ENCODE measurements around the gene NOS3. TPM values are rescaled to one million over a fixed set of nuclear protein-coding genes. Genes with fewer than 3 reads are reported as not detected.

NOS3 gene
- total and polyA plus RNA-seq, 2 donors (not counting 3 experiments of a cell fraction or from before 2014, with no cell fraction given): 82.8 to 95.1 TPM

- Histone ChIP-seq H3K4me2 (ENCODE audit: insufficient read depth, low read length) (no peak overlapping the region), H3K36me3 (ENCODE audit: control insufficient read depth in 2 of 2, extremely low read depth in 1 of 2, insufficient read depth in 2 of 2, low read length in 2 of 2) (no peaks in the 10 kb centered on the region), H3K4me3 (replicated peaks in 1 of 3; ENCODE audit: insufficient read depth in 1 of 3, low read depth in 1 of 3, low read length in 3 of 3) (no peak overlapping the region), H3K9me1 (replicated peaks; ENCODE audit: control insufficient read depth, extremely low read depth, insufficient read depth, low read length) (no peaks in the 10 kb centered on the region), H3K27me3 (ENCODE audit: control insufficient read depth in 2 of 2, insufficient read depth in 2 of 2, low read length in 2 of 2) (peaks cover 7 to 19% of the 10 kb centered on the region in 2 experiments), H3K27ac (ENCODE audit: insufficient read depth, low read depth, low read length) (no peak overlapping the region), H3K4me1 (ENCODE audit: control insufficient read depth, extremely low read depth, insufficient read depth, low read length) (no peaks in the 10 kb centered on the region), H3K79me2 (ENCODE audit: control insufficient read depth, insufficient read depth, low read length) (no peaks in the 10 kb centered on the region), H3K9me3 (replicated peaks; ENCODE audit: control insufficient read depth, insufficient read depth, low read length) (no peaks in the 10 kb centered on the region), H2AFZ (ENCODE audit: low read depth, low read length) (no peak overlapping the region), H3K9ac (replicated peaks; ENCODE audit: extremely low read depth, insufficient read depth, low read length) (no peak overlapping the region), H4K20me1 (replicated peaks; ENCODE audit: control insufficient read depth, extremely low read depth, insufficient read depth, low read length) (no peaks in the 10 kb centered on the region)
- FAIRE-seq (no peak), DNase-seq (ENCODE audit: low read depth, low spot score) (no peak)
- TF ChIP-seq EZH2 (IDR thresholded peaks at IDR 0.05; ENCODE audit: borderline replicate concordance, low read depth, low read length, severe bottlenecking): no peak
- TF ChIP-seq FOS (IDR thresholded peaks at IDR 0.05; ENCODE audit: borderline replicate concordance, insufficient read depth, low read length): no peak
- TF ChIP-seq JUN (IDR thresholded peaks at IDR 0.05; ENCODE audit: borderline replicate concordance, insufficient read depth, insufficient read length, low read depth): no peak
- no peak for TF ChIP-seq CTCF (IDR thresholded peaks at IDR 0.05; ENCODE audit: extremely low read depth in 1 of 2, insufficient read depth in 1 of 2, low read depth in 1 of 2, low read length in 2 of 2)
- no peak for TF ChIP-seq GATA2 (IDR thresholded peaks at IDR 0.05; ENCODE audit: insufficient read depth, insufficient read length, low read depth, low read length)
- no peak for TF ChIP-seq POLR2A (IDR thresholded peaks at IDR 0.05; ENCODE audit: low read depth, low read length)
- ChIA-PET POLR2A (no interaction called here), CTCF (interaction anchor here (1.0 to 3.2 kb wide), 7 partner anchors 19 to 159 kb away, joined by 3 to 26 read pairs (median 8); no protein-coding TSS in a partner anchor)
- intact Hi-C loops (cut with micrococcal nuclease): no loop called here
- dilution Hi-C loops (cut with MboI; ENCODE audit: extremely low pct_ligation_motif_present, low sequenced_read_pairs): no loop called here
- no TSS peak for BruUV-seq (replicated peaks)
These were observed 25.5 kb upstream of the NOS3 start for GRCh38 chr7:150965273-150965830.
